GM18498 (cell line): Measurements from ENCODE around the gene TRPC6.

Experiments
- ATAC-seq: cut with Tn5 transposase; IDR thresholded peaks from one replicate; pipeline ENCODE4 v1.9.1; 2021; ENCODE audit warnings: mild to moderate bottlenecking, moderate library complexity; ENCODE audit not compliant: unreplicated experiment

Gene TRPC6

GRCh38 chr11:101583251-101584128, at the start of gene TRPC6:
Gene TRPC6, minus strand, starts transcription at chr11:101584007. Its CDS starts 504 bp downstream, at chr11:101583503.
- no peak for ATAC-seq

GRCh38 chr11:101620026-101620425, 36.2 kb upstream of the TRPC6 start:
- no peak for ATAC-seq

GRCh38 chr11:101618709-101619108, 34.9 kb upstream of the TRPC6 start:
- ATAC-seq = no peak

- ATAC-seq = no peak
Observed at GRCh38 chr11:101617735-101618332, 34.0 kb upstream of the TRPC6 start.

- ATAC-seq = no peak
Observed at GRCh38 chr11:101612481-101612880, 28.7 kb upstream of the TRPC6 start.

GRCh38 chr11:101600924-101601323, 17.1 kb upstream of the TRPC6 start:
- no peak for ATAC-seq

GRCh38 chr11:101586965-101587364, 3.2 kb upstream of the TRPC6 start:
- ATAC-seq = no peak

GRCh38 chr11:101584655-101585054, 848 bp upstream of the TRPC6 start:
- ATAC-seq = no peak

- ATAC-seq = no peak
Observed at GRCh38 chr11:101584129-101584515, 315 bp upstream of the TRPC6 start.

- ATAC-seq = no peak
Observed at GRCh38 chr11:101582989-101583250, 887 bp downstream of the TRPC6 start.

GRCh38 chr11:101582236-101582988, 1.4 kb downstream of the TRPC6 start:
- ATAC-seq = no peak

- no peak for ATAC-seq
Observed at GRCh38 chr11:101577461-101577860, 6.3 kb downstream of the TRPC6 start.

- ATAC-seq = no peak
Observed at GRCh38 chr11:101576456-101576855, 7.4 kb downstream of the TRPC6 start.

- ATAC-seq = no peak
Observed at GRCh38 chr11:101574886-101575285, 8.9 kb downstream of the TRPC6 start.

GRCh38 chr11:101567071-101567470, 16.7 kb downstream of the TRPC6 start:
- no peak for ATAC-seq

- ATAC-seq = no peak
Observed at GRCh38 chr11:101566626-101567025, 17.2 kb downstream of the TRPC6 start.

- ATAC-seq = no peak
Observed at GRCh38 chr11:101563166-101563565, 20.6 kb downstream of the TRPC6 start.

GRCh38 chr11:101555366-101555765, 28.4 kb downstream of the TRPC6 start:
- no peak for ATAC-seq

- peak; percentile 99 for ATAC-seq
Observed at GRCh38 chr11:101553891-101554292, 29.9 kb downstream of the TRPC6 start.

GRCh38 chr11:101552888-101553287, 30.9 kb downstream of the TRPC6 start:
- ATAC-seq = no peak

- ATAC-seq = no peak
Observed at GRCh38 chr11:101528541-101528940, 55.3 kb downstream of the TRPC6 start.
